IPS-11a (cell line): ENCODE data around the gene SCD.

Experiments
- H3K4me3 ChIP-seq: one replicate; pipeline ENCODE4 v1.5.1; 2013; ENCODE audit warnings: low read depth, low read length, control low read depth

The SCD gene

DNA sequence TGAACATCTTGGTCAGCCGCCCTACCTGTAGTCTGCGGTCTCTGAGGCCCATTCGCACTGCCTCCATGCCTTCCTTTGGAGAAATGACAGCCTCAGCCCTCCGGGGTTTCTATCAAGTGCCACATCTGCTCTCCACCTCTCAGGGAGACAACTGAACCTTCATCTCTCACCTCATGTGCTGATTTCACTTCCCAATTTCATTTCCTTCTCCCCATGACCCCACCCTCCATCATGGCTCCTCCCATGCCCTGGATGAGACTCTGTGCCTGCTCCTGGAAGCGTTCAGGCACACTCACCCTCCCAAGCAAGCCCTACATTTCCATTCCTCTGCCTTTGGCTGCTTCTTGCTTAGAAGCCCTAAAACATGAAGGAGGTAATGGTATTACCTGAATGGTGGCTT, 7.8 kb upstream of the SCD start:
- no peak overlapping the region for H3K4me3 ChIP-seq

DNA sequence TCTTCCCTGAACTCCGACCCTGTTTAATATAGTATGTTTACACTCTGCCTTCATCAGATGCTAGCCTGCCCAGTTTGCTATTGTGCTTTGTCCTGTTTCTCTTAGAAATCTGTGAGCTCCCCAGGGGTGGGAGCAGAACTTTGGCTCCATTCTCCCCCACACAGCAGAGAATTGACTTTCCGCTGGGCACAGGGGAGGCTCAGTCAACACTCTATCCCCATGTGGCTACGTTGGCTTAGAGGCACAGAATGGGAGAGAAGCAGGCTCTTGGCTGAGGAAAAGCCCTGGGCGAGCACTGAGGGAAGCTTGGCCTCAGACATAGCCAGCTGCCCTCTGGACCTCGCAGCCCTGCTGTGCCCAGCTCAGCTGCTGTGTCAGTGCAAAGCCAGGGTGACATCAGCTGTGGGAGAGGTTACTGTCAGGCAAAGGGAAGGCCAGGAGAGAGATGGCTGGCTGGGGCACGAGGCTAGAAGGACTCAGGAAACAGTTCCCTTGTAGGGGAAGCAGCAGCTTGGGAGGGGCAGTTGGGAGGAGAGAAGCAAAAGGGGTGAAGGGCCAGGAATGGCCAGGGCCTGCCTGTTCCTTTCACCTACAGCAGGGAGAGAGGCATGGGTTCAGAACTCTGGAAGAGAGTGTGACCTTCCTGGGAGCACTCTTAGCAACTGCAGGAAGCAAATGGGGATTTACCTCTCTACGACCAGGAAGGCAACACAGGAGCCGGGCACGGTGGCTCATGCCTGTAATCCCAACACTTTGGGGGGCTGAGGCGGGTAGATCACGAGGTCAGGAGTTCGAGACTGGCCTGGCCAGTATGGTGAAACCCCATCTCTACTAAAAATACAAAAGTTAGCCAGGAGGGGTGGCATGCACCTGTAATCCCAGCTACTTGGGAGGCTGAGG, 5.8 kb upstream of the SCD start:
- no peak overlapping the region for H3K4me3 ChIP-seq

DNA sequence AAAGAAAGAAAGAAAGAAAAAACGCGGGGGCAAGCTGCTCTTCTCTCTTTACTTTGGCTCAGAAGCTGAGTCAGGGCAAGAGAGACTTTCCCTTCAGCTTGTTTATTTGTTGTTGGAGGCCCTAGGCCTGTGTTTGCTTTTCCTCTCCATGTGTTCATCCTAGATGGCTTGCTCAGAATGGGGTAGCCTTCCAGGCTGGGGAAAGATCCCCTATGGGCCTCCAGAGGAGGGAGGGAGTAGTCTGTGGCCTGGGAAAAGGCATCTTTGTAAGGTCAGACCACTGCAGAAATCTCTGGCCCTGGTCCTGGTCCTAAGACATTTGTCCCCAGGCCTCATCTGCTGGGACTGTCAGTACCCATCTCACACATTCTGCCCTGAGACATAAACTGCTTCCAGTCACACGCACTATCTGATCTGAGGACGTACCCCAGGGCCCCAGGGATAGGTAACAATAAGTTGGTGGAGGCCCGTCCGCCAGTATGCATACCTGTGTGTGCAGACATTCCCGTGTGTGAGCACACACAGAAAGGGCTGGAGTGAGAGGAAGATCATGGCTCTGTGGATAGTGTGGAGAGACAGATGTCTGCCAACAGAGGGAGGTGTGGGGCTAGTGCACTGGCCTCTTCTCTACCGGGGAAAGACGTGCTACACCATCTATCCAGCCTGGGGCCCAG, 4.9 kb upstream of the SCD start:
- H3K4me3 ChIP-seq, result no peak overlapping the region

DNA sequence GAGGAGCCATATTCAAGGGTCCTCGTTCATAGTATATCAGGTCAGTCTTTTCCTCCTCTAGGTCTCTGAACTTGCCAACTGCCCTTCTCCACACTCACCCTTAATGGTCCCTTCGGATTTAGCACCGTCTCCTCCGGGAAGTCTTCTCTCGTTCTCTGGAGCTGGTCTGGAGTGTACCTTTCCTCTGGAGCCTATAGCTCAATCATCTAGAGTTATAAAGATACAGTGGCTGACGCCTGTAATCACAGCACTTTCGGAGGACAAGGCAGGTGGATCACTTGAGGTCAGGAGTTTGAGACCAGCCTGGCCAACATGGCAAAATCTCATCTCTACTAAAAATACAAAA, 4.4 kb upstream of the SCD start:
- H3K4me3 ChIP-seq, result no peak overlapping the region

DNA sequence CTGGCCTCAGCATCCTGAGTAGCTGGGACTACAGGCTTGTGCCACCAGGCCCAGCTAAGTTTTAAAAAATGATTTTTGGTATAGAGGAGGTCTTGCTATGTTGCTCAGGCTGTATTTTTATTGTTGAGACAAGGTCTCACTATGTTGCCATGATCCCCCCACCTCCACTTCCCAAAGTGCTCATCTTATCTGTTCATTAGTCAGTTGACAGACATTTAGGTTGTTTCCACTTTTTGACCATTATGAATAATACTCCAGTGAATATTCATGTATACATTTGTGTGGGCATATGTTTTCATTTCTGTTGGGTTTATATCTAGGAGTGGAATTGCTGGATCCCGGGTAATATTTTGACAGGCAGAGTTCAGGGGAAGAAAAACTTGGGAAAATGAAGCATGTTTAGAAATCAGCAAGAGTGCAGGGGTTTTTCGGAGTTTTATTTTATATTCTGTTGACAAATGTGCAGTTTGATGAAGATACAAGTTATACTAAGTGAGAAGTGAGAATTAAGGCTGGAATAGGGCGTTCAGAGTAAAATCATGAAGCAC, 2.7 kb upstream of the SCD start:
- H3K4me3 ChIP-seq, result no peak overlapping the region

DNA sequence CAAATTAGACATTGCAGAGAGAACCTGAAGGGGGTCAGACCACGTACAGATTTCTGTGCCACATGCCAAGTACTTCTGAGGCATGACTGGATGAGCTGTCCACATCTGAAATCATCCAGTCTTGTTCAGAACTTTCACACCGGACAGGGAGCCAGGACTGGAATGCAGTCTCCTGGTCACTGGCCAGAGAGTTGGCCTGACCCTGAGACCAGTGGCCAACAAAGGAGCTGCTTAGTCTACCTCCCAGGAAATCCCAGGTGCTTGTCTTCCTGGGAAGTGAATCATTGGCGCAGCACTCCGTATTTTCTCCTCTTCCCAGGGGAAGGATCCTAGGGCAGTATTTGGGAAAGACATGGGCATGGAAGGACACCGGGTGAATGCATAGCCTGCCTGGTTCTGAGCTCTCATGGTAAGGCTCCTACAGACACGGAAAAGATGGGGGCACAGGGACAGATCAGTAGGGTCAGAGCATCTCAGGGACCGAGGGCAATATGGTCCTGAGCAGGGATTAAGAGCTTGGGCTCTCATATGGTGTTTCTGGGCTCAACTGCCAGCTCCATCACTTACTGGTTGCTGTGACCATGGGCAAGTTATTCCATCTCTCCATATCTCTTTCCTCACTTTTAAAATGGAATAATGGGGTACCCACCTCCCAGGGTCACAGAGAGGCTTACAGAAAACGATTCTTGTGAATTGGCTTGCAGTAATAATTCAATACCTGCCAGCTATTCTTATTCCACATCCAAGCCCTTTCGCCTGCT, 1.3 kb upstream of the SCD start:
- peak overlapping the region; percentile 88 for H3K4me3 ChIP-seq

DNA sequence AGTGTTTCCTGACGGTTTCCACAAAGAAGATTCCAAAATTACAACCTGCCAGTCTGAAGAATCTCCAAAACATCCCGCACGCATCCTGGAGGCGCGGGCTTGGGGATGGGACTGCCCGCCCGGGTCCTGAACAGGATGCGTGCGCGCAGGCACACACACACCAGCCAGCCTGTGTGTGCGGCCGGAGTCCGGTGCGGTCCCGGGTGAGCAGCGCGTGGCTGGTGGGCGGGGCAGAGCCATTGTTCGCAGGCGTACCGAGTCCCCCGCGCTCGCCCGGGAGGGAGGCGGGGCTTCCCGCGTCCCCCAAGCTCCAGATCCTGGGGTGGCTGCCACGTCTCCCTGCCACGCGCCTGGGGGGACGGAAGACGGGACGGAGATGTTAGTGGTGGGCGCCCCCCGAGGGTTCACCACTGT, 675 bp upstream of the SCD start:
- H3K4me3 ChIP-seq, result peak overlapping the region; percentile 88

DNA sequence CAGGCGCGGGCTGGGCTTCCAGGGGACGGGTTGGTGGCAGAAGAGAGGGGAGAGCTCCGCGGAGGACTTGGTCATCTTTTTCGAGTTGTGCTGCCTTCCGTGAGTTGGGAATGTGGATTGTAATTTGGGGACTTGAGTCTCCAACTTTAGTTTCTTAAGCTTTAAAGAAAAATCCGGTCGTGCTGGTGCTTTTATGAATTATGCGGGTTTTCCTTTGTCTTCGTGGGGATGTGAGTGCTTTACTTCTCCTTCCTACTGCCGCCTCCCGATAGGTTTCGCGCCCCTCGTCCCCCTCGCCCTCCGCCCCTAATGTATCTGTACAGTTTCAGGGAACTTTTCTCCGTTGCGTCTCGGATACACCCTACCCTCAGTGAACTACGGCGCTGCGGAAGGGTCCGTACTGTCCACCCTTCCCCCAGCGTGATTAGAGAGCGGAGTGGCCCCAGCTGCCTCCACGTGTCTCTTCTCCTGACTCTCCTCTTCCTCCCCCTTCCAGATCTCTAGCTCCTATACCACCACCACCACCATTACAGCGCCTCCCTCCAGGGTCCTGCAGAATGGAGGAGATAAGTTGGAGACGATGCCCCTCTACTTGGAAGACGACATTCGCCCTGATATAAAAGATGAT, 649 bp downstream of the SCD start:
- H3K4me3 ChIP-seq, result peak overlapping the region; percentile 88

DNA sequence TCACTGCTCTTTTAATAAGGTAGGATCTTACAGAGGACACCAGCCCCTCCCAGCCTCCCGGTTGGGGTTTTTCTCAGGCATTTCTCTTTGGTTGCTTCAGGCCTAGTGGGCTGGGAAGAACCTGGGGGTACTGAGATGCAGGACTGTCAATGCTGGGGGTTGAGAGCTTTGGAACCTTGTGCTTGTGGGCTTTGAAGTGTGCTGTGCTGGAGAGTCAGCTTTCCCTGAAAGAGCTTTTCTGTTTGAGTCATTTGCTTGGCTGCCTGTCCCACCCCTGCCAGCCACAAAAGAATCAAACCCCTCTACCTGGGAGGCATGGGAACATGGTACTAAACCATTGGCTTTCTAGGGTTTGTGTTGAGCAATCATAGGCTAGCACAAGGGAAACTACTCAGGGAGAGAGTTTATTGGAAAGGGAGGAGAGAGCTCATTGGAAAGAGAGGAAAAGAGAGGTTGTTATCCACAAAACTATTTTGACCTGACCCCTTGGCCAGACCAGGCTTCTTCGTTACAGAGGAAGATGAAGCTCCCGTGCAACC, 1.4 kb downstream of the SCD start:
- peak overlapping the region; percentile 88 for H3K4me3 ChIP-seq

DNA sequence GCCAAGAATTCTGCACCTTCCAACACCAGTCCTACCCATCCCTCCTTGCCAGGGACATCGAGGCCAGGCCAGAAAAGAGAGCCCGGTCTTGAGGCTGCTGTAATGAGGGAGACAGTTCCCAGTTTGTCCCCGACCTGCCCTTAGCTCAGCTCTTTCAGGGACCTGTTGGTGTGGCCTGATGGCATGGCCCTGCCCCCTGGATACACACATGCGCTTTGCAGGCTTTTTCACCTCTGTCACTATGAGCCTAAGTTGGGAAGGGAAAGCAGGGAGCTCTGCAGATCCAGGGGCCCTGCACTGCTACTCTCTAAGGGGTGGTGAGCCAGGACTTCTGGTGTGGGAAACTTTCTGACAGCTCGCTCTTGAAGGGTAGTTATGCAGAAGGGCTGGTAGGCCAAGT, 2.1 kb downstream of the SCD start:
- H3K4me3 ChIP-seq, result peak overlapping the region; percentile 88

DNA sequence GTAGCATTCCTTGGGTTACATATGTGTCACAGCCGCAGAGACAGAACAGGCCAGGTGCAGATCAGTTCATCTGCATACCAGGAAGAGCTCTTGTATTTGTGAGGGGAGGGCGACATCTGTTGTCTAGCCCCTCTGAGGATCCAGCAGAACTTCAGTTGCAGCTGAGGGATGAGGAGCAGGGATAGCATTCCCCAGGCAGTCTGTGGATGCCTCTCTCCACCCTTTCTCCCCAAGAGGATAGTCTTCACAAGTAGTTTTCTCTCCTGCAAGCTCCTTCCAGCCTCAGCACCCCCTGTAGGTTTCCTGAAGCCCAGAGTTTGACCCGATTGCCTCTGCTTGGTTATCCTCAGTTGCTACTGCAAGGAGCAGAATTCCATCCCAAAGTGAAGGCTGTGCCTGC, 2.6 kb downstream of the SCD start:
- H3K4me3 ChIP-seq, result no peak overlapping the region

DNA sequence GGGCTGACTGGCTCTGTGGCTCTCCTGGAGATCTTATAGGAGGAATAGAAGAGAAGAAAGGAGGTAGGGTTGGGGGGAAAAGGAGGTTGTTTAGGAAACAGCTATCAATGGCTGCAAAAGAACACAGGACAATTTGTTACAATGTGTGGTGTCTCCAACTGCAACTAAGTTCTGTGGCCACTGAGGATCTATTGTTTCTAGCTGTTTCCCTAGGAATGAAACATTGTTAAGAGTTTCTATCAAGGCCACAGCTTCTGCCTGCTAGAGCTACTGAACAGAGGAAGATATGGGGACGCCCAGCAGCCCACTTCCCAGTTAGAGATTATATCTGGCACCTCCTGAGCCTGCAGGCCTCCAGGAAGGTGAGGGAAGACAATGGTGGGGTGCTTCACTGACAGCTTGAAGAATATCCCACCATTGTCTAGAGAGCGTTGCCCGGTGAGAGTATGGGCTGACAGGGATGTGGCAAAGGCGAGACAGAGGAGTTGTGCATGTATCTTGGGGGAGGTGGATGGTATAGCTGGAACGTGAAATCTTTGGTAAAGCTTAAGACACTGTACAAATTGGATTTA, 4.0 kb downstream of the SCD start:
- H3K4me3 ChIP-seq, result no peak overlapping the region

DNA sequence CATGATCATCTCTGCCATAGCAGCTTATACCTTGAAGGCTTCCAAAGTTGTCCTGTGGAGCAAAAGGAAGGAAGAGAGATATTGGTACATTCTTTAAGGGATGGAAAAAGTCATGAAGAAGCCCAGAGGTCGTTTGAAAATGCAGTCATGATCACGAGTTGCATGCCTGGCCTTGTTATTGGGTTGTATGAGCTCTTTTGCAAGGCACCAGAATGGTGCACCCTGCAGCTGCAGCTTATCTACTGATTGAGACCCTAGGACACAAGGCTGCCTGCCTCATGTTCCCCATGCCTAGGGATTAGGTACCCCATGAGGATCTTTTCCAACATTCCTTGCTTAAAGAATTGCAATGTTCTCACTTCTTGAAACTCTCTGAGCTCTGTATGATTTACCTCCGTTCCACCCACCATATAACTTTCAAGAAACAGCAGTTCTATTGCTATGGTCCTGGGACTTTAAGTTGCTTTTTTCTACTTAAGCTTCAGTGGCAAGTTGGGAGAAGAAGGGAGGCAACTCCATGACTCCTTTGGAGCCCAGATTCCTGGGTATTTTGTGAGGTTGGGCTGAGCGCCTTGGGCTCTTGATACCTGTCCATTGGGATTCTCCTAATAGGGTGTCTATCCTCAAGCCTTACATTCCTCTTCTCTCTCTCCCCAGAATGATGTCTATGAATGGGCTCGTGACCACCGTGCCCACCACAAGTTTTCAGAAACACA, 6.9 kb downstream of the SCD start:
- H3K4me3 ChIP-seq, result no peak overlapping the region

DNA sequence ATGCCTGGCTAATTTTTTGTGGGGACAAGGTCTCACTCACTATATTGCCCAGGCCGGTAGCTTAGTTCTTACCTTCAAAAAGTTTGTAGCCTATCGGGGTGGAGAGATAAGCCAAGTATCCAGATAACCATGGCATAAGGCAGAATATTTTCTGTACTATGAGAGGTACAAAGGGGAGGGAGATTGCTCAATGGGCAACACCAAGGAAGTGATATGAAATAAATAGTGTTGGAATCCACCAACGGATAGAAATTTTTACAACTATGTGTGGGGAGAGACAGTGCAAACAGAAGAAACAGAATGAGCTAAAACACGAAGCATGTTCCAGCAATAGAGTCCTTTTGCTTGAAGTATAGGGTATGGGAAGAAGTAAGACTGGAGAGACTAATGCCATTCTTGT, 8.1 kb downstream of the SCD start:
- H3K4me3 ChIP-seq, result no peak overlapping the region

DNA sequence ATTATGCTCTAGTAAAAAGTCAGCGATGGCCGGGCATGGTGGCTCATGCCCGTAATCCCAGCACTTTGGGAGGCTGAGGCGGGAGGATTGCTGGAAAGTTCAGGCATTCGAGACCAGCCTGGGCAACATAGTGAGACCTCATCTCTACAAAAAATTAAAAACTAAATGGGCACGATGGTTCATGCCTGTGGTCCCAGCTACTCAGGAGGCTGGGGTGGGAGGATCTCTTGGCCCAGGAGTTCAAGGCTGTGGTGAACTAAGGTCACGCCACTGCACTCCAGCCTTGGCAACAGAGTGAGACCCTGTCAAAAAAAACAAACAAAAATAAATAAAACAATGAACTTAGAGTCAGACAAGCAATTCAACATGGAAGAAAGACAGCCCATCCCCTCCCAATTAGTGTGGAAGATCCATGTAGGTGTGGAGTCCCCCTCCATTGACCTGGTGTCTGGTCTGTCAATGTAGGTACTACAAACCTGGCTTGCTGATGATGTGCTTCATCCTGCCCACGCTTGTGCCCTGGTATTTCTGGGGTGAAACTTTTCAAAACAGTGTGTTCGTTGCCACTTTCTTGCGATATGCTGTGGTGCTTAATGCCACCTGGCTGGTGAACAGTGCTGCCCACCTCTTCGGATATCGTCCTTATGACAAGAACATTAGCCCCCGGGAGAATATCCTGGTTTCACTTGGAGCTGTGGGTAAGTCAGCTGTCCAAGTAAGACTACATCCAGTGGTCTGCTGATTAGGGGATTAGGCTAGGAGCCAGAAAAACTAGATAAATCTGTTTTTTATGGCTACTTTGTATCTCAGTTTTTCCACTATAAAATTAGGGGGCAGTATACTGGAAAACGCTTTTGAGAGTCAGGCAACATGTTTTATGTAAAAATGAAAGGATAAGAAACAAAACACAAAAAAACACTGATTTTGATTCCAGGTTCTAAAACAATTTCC, 9.3 kb downstream of the SCD start:
- no peak overlapping the region for H3K4me3 ChIP-seq

DNA sequence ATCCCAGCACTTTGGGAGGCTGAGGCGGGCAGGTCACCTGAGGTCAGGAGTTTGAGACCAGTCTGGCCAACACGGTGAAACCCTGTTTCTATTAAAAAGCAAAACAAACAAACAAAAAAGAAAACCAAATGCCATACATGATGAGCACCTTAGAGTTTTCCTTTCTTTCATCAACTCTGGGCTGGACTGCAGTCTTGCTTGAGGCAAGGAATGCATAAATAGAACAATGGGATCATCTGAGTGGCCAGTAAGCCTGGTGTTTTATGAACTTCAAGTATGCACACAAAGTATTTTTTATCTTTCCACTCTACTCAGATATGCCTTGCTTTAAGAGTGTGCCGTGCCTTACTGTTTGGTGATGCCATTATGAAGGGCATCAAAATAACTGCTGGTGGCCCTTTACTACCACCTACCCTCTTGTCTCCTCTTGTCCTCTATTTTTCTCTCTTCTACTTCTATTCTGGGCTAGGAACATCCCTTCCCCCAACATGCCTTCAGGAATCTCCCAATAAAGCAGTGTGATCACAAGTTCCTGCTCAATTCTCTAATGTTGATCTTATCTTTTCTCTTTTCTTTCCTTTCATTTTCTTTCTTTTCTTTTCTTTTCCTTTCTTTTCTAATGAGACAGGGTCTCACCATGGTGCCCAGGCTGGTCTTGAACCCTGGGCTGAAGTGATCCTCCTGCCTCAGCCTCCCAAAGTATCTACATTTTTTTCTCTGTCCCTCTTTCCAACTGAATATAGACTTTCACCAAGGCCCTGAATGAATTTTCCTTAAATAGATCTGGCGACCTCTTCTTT, 10.2 kb downstream of the SCD start:
- H3K4me3 ChIP-seq, result no peak overlapping the region

DNA sequence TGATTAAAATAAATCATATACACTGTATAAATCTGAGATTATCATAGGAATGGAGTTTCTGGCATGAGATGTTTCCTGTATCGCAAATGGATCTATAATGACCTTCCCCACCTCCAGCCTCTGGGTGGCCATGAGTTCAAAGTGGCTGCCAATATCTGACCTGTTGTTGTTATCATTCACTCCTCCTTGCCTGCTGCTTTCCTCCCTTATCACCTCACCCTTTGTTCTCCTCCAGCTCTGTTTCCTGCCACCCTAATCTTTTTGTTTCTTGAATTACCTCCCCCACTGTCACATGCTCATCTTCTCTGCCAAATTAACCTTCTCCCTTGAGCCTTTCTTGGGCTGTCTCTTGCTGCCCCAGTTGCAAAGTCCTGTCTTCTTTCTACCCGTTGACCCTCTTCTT, 12.0 kb downstream of the SCD start:
- no peak overlapping the region for H3K4me3 ChIP-seq
